Natural killer cell treated with Interleukin-12 subunit alpha and Interleukin-12 subunit beta and Interleukin-15 and Interleukin-18, amount 100 ng/mL, for 72 hours (primary cell): ENCODE results near the gene ABCF3. TPM values are rescaled to one million over a fixed set of nuclear protein-coding genes. Genes with fewer than 3 reads are reported as not detected.

Source experiments
- ATAC-seq, 2 donors: fragments of 150-1000 bp; cut with Tn5 transposase in 1 of 2; sonication (Bioruptor Pico), chemical (Tn5 transposase) in 1 of 2; 2 replicates each; pipeline ENCODE4 v1.10.0; 2021
- DNase-seq: peaks from one replicate; pipeline ENCODE4 v3.0.0; 2022; ENCODE audit warnings: low spot score
- H3K27ac Mint-ChIP-seq, 2 donors: 1 replicate in 1 of 2; 2 replicates in 1 of 2; pipeline ENCODE4 v1.8.0; 2022; ENCODE audit warnings: mixed read lengths in 2 of 2, mild to moderate bottlenecking in 1 of 2, moderate library complexity in 1 of 2
- H3K27me3 Mint-ChIP-seq, 2 donors: 1 replicate in 1 of 2; 2 replicates in 1 of 2; pipeline ENCODE4 v1.8.0; 2022; ENCODE audit warnings: mixed read lengths in 2 of 2
- H3K36me3 Mint-ChIP-seq: one replicate; pipeline ENCODE4 v1.8.0; 2022; ENCODE audit warnings: mixed read lengths
- H3K4me1 Mint-ChIP-seq, 2 donors: 1 replicate in 1 of 2; 2 replicates in 1 of 2; pipeline ENCODE4 v1.8.0; 2022; ENCODE audit warnings: low read depth in 2 of 2, mixed read lengths in 2 of 2, mild to moderate bottlenecking in 1 of 2
- H3K4me3 Mint-ChIP-seq: one replicate; pipeline ENCODE4 v1.8.0; 2022; ENCODE audit warnings: mixed read lengths
- H3K9me3 Mint-ChIP-seq: 2 replicates; pipeline ENCODE4 v1.8.0; 2022; ENCODE audit warnings: mixed read lengths
- total RNA-seq, 2 donors: library from RNA; stranded (reverse); gene quantifications; one replicate each; pipeline ENCODE4 v1.2.3, GENCODE V29; 2022

ABCF3 gene
- total RNA-seq, 2 donors from 2014 or later, result 102 to 144 TPM

- H3K27ac Mint-ChIP-seq, result no peak overlapping the region
- no peak overlapping the region for H3K4me3 Mint-ChIP-seq
- H3K4me1 Mint-ChIP-seq, result no peaks in the 10 kb centered on the region
- H3K27me3 Mint-ChIP-seq, result peaks cover 22 to 33% of the 10 kb centered on the region in 2 donors
- H3K36me3 Mint-ChIP-seq, result no peaks in the 10 kb centered on the region
- ATAC-seq (no peak), DNase-seq (no peak)
- H3K9me3 Mint-ChIP-seq, result no peaks in the 10 kb centered on the region
These were observed 36.5 kb downstream of the ABCF3 start for GRCh38 chr3:184222521-184222920.

GRCh38 chr3:184223946-184224345, 37.9 kb downstream of the ABCF3 start:
- no peaks in the 10 kb centered on the region for H3K36me3 Mint-ChIP-seq
- ATAC-seq, result no peak

GRCh38 chr3:184227481-184227935, 41.5 kb downstream of the ABCF3 start:
- ATAC-seq (peak in 1 of 2 donors; percentile 43), DNase-seq (no peak)
- H3K4me3 Mint-ChIP-seq, result no peak overlapping the region
- H3K27ac Mint-ChIP-seq, result no peak overlapping the region
- peaks cover 6 to 12% of the 10 kb centered on the region in 2 donors for H3K4me1 Mint-ChIP-seq
- H3K36me3 Mint-ChIP-seq, result peaks cover 6% of the 10 kb centered on the region
- peaks cover 45 to 62% of the 10 kb centered on the region in 2 donors for H3K27me3 Mint-ChIP-seq
- no peaks in the 10 kb centered on the region for H3K9me3 Mint-ChIP-seq

More at GRCh38 chr3:184223946-184224345, 37.9 kb downstream of the ABCF3 start:
- Mint-ChIP-seq H3K4me3 (no peak overlapping the region), H3K9me3 (no peaks in the 10 kb centered on the region), H3K4me1 (peaks cover 0 to 2% of the 10 kb centered on the region in 2 donors), H3K27ac (no peak overlapping the region), H3K27me3 (peaks cover 30 to 45% of the 10 kb centered on the region in 2 donors)
- DNase-seq, result no peak

- H3K27ac Mint-ChIP-seq, result no peak overlapping the region
- DNase-seq, result no peak
- H3K27me3 Mint-ChIP-seq, result peaks cover 46 to 61% of the 10 kb centered on the region in 2 donors
- H3K9me3 Mint-ChIP-seq, result no peaks in the 10 kb centered on the region
- no peak for ATAC-seq
- peak overlapping the region; percentile 54 for H3K4me3 Mint-ChIP-seq
- H3K36me3 Mint-ChIP-seq, result peaks cover 6% of the 10 kb centered on the region
- peaks cover 6 to 12% of the 10 kb centered on the region in 2 donors for H3K4me1 Mint-ChIP-seq
These were observed 42.6 kb downstream of the ABCF3 start for GRCh38 chr3:184228376-184229137.

DNA sequence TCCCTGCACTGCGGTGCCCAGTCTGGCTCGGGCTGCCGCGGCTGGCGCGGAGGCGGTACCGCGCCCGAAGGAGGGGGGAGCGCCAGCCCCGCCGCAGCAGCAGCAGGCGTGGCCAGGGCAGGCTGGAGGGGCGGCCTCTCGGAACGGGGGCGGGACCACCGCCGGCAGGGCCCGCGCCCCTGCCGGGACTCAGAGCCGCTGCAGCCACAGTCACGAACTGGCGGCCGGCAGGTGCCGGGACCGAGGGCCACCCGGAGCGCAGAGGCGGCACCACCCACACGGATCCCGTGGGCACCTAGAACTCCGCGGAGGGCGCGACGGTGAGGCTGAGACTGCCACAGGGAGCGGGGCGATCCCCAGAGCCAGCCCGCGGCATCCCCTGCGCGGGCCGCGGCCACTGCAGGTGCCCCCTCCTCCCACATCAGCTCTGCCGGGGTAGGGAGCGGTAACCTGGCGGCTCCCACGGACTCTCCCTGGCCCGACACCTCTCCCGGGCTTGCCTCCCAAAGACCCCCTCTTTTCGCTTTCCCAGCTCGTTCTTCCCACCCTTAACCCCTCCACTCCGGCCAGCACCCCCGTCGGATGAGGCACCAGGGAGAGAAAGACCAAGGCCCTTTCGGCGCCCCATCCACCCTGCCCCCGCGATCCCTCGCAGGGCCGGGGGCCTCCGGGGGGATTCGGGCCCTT, 43.5 kb downstream of the ABCF3 start, which contains the start of gene VWA5B2:
VWA5B2 (plus strand) TSS at position 192 of the 687 bp plus-strand sequence. CDS start 944 bp downstream, outside the sequence.
- peaks cover 6 to 12% of the 10 kb centered on the region in 2 donors for H3K4me1 Mint-ChIP-seq
- peak; percentile 85 for DNase-seq
- H3K27me3 Mint-ChIP-seq, result peaks cover 46 to 54% of the 10 kb centered on the region in 2 donors
- no peak within 1 kb of the TSS for H3K27ac Mint-ChIP-seq
- no peaks in the 10 kb centered on the region for H3K9me3 Mint-ChIP-seq
- peak; percentile 93 to 96 for ATAC-seq
- peak within 1 kb of the TSS; percentile 54 for H3K4me3 Mint-ChIP-seq
- H3K36me3 Mint-ChIP-seq, result peaks cover 6% of the 10 kb centered on the region

DNA sequence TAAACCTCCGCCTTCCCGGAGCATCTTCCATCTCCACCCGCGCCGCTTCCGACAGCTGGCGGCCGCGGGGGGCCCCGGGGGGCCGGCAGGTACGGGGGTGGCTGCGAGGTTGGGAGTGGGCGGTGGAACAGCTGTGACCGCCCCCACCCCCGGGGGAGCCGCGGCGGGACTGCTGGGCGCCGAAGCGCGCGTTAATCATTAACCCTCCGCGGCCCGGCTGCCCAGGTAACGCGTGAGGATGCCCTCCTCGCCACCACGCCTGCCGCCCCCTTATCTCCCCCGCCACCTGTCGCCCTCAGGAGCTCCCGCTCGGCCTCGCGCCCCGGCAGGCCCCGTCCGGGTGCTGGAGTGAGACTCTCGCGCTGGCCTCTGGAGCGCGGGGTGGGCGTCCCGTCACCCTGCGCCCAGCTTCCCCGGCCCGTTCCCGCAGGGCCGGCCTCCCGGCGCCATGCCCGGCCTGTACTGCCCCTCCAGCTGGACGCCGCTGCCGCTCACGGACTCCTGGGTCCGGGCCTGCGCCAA, 44.1 kb downstream of the ABCF3 start:
- Mint-ChIP-seq H3K27ac (no peak overlapping the region), H3K27me3 (peaks cover 45 to 50% of the 10 kb centered on the region in 2 donors), H3K4me3 (no peak overlapping the region), H3K9me3 (no peaks in the 10 kb centered on the region), H3K36me3 (peaks cover 6% of the 10 kb centered on the region), H3K4me1 (peaks cover 6 to 12% of the 10 kb centered on the region in 2 donors)
- DNase-seq (no peak), ATAC-seq (no peak)

DNA sequence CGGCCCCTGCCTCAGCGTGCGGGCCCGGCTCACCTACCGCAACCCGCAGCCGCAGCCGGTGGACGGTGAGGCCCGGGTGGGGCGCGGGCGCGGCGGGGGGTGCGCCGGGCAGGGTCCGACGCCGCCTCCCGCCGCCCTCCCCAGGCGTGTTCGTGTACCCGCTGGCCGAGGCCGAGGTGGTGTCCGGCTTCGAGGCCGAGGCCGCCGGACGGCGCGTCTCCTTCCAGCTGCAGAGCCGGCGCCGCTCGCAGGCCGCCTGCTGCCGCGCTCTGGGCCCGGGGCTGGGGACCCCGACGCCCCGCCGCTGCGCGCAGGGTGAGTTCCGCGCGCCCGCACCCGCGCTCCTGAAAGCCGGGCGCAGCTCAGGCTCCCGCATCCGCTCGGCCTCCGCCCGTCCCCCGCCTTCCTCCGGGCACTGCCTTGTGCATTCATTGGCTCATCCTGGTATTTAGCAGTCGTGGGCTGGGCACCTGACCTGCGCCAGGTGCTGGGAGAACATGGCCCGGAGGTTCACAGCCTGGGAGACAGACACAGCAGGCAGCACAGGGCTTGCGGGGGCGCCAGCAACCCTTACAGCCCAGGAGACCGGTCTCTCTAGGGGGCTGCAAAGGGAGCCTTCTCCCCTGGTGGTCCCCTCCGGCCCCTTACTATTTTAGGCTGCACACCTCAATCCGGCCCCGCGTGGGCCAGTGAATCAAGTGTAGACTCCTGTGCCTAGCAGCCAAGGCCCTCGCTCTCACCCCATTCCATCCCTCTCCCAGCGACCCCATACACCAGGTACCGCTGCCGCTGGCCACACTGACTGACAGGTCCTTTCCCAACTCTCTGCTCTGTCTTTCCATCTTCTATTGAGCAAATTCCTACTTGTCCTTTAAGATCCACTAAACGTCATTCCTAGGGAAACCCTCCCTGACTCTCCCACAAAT, 44.9 kb downstream of the ABCF3 start:
- Mint-ChIP-seq H3K4me3 (peak overlapping the region; percentile 83), H3K36me3 (peaks cover 6% of the 10 kb centered on the region), H3K4me1 (peaks cover 6 to 12% of the 10 kb centered on the region in 2 donors), H3K27me3 (peaks cover 44 to 47% of the 10 kb centered on the region in 2 donors), H3K27ac (no peak overlapping the region), H3K9me3 (no peaks in the 10 kb centered on the region)
- no peak for DNase-seq
- ATAC-seq, result no peak

DNA sequence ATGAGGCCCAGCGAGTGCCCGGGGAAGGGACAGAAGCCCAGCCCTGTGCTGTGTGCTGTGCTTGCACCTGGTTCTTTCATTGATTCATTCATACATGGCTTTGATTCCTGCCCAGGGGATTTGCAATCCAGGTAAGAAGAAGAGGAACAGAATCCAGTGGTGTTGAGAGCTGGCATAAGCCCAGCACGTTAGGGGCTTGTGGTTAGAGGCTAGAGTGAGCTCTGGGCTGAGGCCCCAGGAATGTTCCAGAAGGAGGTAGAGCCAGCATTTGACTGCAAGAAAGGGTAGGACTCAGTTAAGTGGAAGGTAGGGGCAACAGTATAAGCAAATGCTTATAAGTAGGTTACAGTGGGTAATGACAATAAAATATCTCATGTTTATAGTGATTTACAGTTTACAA, 45.7 kb downstream of the ABCF3 start:
- Mint-ChIP-seq H3K4me3 (peak overlapping the region; percentile 83), H3K36me3 (peaks cover 6% of the 10 kb centered on the region), H3K9me3 (no peaks in the 10 kb centered on the region), H3K27ac (no peak overlapping the region), H3K4me1 (peaks cover 6 to 12% of the 10 kb centered on the region in 2 donors), H3K27me3 (peaks cover 40 to 41% of the 10 kb centered on the region in 2 donors)
- ATAC-seq, result no peak
- no peak for DNase-seq

- Mint-ChIP-seq H3K27me3 (peaks cover 28 to 30% of the 10 kb centered on the region in 2 donors), H3K4me1 (peaks cover 6 to 12% of the 10 kb centered on the region in 2 donors), H3K4me3 (no peak overlapping the region), H3K27ac (no peak overlapping the region), H3K36me3 (peaks cover 6% of the 10 kb centered on the region), H3K9me3 (no peaks in the 10 kb centered on the region)
- DNase-seq (no peak), ATAC-seq (no peak)
These were observed 47.3 kb downstream of the ABCF3 start for GRCh38 chr3:184233127-184233843.

DNA sequence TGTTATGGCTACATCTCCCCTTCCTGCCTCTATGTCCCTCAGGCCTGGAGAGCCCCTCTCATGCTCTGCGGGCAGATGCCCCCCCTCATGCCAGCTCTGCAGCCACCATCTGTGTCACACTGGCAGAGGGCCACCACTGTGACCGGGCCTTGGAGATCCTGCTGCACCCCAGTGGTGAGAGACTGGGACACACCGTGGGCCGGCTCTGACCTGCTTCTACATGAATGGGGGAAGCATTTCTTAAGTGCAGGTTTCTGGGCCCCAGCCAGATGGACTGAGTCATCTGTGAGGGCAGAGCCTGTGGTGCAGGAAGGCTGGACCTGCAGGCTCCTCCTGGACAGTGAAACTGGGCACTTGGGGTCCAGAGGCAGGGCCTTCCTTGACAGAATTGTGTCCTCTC, 48.2 kb downstream of the ABCF3 start:
- no peaks in the 10 kb centered on the region for H3K9me3 Mint-ChIP-seq
- peaks cover 6% of the 10 kb centered on the region for H3K36me3 Mint-ChIP-seq
- H3K4me3 Mint-ChIP-seq, result no peak overlapping the region
- ATAC-seq, result no peak
- no peak for DNase-seq
- H3K27ac Mint-ChIP-seq, result no peak overlapping the region
- peaks cover 23 to 25% of the 10 kb centered on the region in 2 donors for H3K27me3 Mint-ChIP-seq
- peaks cover 6 to 12% of the 10 kb centered on the region in 2 donors for H3K4me1 Mint-ChIP-seq

DNA sequence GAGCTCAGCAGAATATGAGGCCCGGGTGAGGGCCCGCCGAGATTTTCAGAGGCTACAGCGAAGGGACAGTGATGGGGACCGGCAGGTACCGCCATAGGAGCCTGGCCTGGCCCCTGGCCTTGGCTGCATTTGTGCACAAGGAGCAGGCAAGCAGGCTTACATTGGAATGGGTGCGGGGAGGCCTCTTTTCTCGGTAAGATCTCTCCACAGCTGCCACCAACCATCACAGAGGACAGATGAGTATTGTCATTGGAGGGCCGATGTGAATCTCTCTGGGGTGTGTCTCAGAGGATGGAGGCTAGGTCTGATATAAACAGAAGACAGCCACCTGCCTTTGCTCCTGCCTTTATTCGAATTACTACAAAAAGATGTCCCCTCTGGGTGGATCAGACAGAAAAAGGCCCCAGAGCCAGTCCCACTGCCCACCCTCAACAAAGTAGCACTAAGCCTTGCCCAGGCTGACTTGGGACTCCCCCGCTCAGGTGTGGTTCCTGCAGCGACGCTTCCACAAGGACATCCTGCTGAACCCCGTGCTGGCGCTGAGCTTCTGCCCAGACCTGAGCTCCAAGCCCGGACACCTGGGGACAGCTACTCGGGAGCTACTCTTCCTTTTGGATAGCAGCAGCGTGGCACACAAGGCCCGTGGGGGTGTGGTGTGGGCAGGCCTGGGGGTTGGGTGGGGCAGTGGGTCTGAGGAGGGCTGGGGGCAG, 48.8 kb downstream of the ABCF3 start:
- no peaks in the 10 kb centered on the region for H3K9me3 Mint-ChIP-seq
- peaks cover 6 to 12% of the 10 kb centered on the region in 2 donors for H3K4me1 Mint-ChIP-seq
- no peak overlapping the region for H3K4me3 Mint-ChIP-seq
- H3K27ac Mint-ChIP-seq, result no peak overlapping the region
- DNase-seq, result no peak
- peaks cover 6% of the 10 kb centered on the region for H3K36me3 Mint-ChIP-seq
- ATAC-seq, result no peak
- H3K27me3 Mint-ChIP-seq, result peaks cover 23 to 25% of the 10 kb centered on the region in 2 donors

DNA sequence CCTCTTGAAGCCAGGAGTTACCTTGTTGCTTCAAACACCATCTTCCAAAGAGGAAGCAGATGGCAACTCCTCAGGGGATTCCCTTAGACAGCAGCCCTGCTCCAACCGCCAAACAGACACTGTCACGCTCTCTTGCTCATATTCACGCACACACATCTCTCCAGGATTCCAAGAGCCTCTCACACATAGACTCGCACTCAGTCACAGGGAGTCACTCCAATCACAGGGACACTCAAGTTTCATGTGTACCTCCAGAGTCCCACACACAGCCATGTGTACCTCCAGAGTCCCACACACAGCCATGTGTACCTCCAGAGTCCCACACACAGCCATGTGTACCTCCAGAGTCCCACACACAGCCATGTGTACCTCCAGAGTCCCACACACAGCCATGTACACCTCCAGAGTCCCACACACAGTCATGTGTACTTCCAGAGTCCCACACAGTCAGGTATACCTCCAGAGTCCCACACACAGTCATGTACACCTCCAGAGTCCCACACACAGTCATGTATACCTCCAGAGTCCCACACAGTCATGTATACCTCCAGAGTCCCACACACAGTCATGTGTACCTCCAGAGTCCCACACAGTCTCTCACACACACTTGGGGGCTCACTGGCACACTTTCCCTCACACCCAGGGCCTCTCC, 49.5 kb downstream of the ABCF3 start:
- H3K9me3 Mint-ChIP-seq, result no peaks in the 10 kb centered on the region
- H3K4me3 Mint-ChIP-seq, result no peak overlapping the region
- DNase-seq (no peak), ATAC-seq (no peak)
- peaks cover 6% of the 10 kb centered on the region for H3K36me3 Mint-ChIP-seq
- H3K27me3 Mint-ChIP-seq, result peaks cover 23 to 25% of the 10 kb centered on the region in 2 donors
- H3K4me1 Mint-ChIP-seq, result peaks cover 6 to 12% of the 10 kb centered on the region in 2 donors
- H3K27ac Mint-ChIP-seq, result no peak overlapping the region
